ENCODE results near the gene CAV3.

The CAV3 gene

GRCh38 chr3:8761866-8762265 is 28.3 kb downstream of the CAV3 start:
- DNase-seq (ENCODE audit: low read depth) = no peak

- DNase-seq (ENCODE audit: low read depth) = no peak
Measured at GRCh38 chr3:8762607-8763377, 29.2 kb downstream of the CAV3 start.

GRCh38 chr3:8764528-8764927 is 30.9 kb downstream of the CAV3 start:
- no peak for DNase-seq (ENCODE audit: low read depth)

GRCh38 chr3:8765528-8765927 is 31.9 kb downstream of the CAV3 start:
- no peak for DNase-seq (ENCODE audit: low read depth)

GRCh38 chr3:8766148-8766547 is 32.5 kb downstream of the CAV3 start:
- DNase-seq (ENCODE audit: low read depth) = no peak

GRCh38 chr3:8767256-8767666 is 33.7 kb downstream of the CAV3 start:
- no peak for DNase-seq (ENCODE audit: low read depth)

GRCh38 chr3:8767667-8768363 is 34.2 kb downstream of the CAV3 start:
- DNase-seq (ENCODE audit: low read depth) = no peak

- no peak for DNase-seq (ENCODE audit: low read depth)
Measured at GRCh38 chr3:8768364-8769087, 34.9 kb downstream of the CAV3 start.

GRCh38 chr3:8769088-8769822 is 35.7 kb downstream of the CAV3 start, which contains the start of gene OXTR:
OXTR (minus strand) TSS chr3:8769613; CDS start chr3:8768187, 1,426 bp downstream.
- peak; percentile 25 for DNase-seq (ENCODE audit: low read depth)

GRCh38 chr3:8773941-8774542 is 40.4 kb downstream of the CAV3 start:
- no peak for DNase-seq (ENCODE audit: low read depth)

GRCh38 chr3:8775181-8775580 is 41.6 kb downstream of the CAV3 start:
- no peak for DNase-seq (ENCODE audit: low read depth)

- DNase-seq (ENCODE audit: low read depth) = no peak
Measured at GRCh38 chr3:8775602-8776001, 42.0 kb downstream of the CAV3 start.

GRCh38 chr3:8776406-8776805 is 42.8 kb downstream of the CAV3 start:
- no peak for DNase-seq (ENCODE audit: low read depth)

GRCh38 chr3:8777201-8777977 is 43.8 kb downstream of the CAV3 start:
- DNase-seq (ENCODE audit: low read depth) = no peak

- DNase-seq (ENCODE audit: low read depth) = no peak
Measured at GRCh38 chr3:8777978-8778267, 44.3 kb downstream of the CAV3 start.

GRCh38 chr3:8778475-8778874 is 44.9 kb downstream of the CAV3 start:
- no peak for DNase-seq (ENCODE audit: low read depth)

- no peak for DNase-seq (ENCODE audit: low read depth)
Measured at GRCh38 chr3:8780279-8780678, 46.7 kb downstream of the CAV3 start.

- no peak for DNase-seq (ENCODE audit: low read depth)
Measured at GRCh38 chr3:8784676-8785435, 51.3 kb downstream of the CAV3 start.

- no peak for DNase-seq (ENCODE audit: low read depth)
Measured at GRCh38 chr3:8790529-8790928, 56.9 kb downstream of the CAV3 start.

- DNase-seq (ENCODE audit: low read depth) = no peak
Measured at GRCh38 chr3:8793242-8793641, 59.6 kb downstream of the CAV3 start.

Measured in activated T-cell treated with anti-CD3 and anti-CD28 coated beads for 1 hour (primary cell).